GM19025 (cell line): ENCODE results near the gene SLC22A13.
"Not testable (repeated sequence)": the region's sequence is repeated elsewhere in the genome, so short reads cannot be mapped to it uniquely, and the experiment has no call there.

Experiments
- ATAC-seq: cut with Tn5 transposase; IDR thresholded peaks from one replicate; pipeline ENCODE4 v1.9.1; 2021; ENCODE audit warnings: mild to moderate bottlenecking, low read depth, moderate library complexity; ENCODE audit not compliant: unreplicated experiment

SLC22A13 gene

DNA sequence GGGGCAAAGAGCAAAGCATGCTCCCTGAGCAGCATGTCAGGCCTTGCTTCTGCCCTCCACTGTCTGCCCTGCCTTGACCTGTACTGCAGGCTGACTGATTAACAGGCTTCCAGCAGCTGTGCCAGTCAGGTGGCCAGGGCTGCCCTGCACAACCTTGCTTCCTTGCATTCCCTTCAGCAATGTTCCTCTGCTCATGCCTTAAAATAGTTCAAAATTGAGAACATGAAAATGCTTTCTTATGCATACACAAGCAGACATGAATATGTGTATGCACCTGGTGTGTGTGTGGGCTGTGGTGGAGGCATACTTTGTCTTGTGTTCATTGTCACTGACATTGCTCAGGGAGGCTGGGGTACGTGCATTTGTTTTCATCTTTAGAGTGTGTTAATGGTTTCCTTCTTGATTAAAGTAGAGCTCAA lies 1.2 kb upstream of the SLC22A13 start:
- ATAC-seq = no peak

GRCh38 chr3:38264779-38265178 lies 833 bp upstream of the SLC22A13 start:
- no peak for ATAC-seq

DNA sequence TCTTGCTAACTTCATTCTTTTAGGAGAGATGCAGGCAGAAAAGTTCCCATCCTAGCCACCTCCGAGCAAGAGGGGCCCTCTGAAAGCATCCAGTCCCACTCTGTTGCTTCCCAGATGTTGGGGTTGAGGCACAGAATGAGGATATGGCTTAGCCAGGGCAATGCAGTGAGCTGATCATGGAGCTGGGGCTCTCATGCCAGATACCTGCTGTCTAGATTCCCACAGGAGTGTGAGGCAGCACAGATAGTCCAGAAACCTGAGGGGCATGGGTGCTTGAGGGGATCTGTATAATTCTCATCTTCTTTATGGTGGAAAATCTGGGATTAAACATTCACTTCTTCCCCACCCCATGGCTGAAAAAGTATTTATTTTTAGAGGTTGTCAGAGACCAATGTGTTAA lies 1.2 kb downstream of the SLC22A13 start:
- no peak for ATAC-seq

- ATAC-seq = no peak
Observed at GRCh38 chr3:38267662-38268061, 2.0 kb downstream of the SLC22A13 start.

DNA sequence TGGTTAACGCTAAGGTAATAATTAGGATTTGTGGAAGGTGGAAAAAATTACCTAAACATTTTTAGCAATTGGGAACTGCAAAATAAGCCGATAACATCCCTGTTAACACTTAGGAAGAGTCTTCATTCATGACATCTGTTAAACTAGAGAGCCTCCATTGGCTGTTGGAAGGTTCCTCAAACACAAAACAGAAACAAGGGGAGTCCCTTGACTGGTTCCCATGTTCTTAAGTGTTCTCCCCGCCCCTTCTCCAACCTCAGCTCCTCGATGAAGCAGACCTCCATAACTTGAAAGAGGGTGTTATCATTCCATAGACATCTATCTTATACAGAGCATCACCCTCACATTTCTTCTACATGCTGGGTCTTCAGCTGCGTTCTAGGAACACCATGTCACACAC lies 2.5 kb downstream of the SLC22A13 start:
- ATAC-seq = no peak

GRCh38 chr3:38268522-38268921 lies 2.9 kb downstream of the SLC22A13 start:
- ATAC-seq = no peak

GRCh38 chr3:38270606-38271005 lies 5.0 kb downstream of the SLC22A13 start:
- no peak for ATAC-seq

- no peak for ATAC-seq
Observed at GRCh38 chr3:38271553-38271952, 5.9 kb downstream of the SLC22A13 start.

- no peak for ATAC-seq
Observed at GRCh38 chr3:38274864-38275649, 9.4 kb downstream of the SLC22A13 start.

DNA sequence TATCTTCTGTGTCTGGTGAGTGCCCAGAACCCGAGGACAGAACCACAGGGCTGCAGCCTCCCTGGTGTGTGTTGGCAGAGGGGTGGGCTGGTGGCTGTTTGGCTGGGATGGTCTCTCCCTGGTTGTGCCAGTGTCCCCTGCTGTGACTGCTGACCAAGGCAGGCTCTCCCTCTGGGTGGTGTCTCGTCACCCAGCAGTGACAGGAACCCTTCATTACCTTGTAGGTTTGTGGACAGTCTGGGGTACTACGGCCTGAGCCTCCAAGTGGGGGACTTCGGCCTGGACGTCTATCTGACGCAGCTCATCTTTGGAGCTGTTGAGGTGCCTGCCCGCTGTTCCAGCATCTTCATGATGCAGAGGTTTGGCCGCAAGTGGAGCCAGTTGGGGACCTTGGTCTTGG lies 10.0 kb downstream of the SLC22A13 start:
- ATAC-seq = no peak

DNA sequence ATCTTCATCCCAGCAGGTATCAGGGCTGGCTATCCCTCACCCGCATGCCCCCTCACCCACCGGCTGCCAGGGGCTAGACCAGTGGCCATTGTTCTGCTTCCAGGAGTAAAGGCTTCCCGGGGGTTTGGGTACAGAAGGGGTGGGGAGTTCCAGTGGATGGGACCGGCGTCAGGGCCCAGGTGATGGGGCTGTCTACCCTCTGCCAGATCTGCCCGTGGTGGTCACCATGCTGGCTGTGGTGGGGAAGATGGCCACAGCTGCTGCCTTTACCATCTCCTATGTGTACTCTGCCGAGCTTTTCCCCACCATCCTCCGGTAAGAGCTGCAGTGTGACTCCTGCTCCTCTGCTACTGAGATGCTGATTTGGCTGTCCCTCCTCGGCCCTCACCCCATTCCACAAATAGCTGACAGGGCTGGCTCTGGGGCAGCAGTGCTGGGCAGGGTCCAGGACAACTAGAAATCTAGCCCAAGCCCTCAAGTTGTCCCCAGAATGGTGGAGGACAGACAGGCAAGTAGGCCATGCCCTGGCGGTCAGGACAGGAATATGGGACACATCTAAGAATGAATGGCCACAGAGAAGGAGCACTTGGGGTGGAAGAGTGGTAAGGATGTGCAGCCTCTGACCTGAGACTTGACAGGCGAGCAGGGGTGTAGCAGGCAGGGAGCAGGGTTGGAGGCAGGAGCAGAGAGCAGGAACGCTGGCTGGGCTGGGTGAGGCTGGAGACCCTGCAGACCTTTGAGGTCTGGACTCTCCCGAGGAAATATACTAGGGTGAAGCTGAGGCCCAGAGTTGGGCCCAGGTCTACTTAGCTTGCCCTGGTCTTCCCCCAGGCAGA lies 10.7 kb downstream of the SLC22A13 start:
- no peak for ATAC-seq

GRCh38 chr3:38276917-38277630 lies 11.5 kb downstream of the SLC22A13 start:
- no peak for ATAC-seq

DNA sequence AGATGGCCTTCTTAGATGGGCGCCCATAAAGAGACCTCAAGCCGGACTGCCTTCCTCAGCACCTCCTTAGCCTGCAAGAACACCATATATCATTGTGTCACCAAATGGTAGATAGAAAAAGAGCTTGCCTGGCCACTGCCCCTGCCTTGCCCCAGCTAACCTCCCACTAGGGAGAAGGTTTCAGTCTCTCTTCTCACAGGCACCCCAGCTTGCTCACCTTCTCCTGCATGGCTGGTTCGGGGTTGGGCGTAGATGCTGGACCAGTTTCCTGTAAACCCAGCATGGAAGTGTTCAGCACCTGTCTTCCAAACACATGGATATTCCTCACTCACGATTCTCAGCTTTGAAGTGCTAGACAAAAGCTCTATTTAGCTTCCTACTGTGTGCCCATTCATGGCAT lies 13.2 kb downstream of the SLC22A13 start:
- no peak for ATAC-seq

GRCh38 chr3:38281895-38282686 lies 16.5 kb downstream of the SLC22A13 start, which contains the start of gene SLC22A14:
Gene SLC22A14, plus strand, starts transcription at chr3:38282294. Its CDS starts 23,733 bp downstream, at chr3:38306027.
- ATAC-seq = no peak

GRCh38 chr3:38283810-38284755 lies 18.5 kb downstream of the SLC22A13 start:
- no peak for ATAC-seq

- ATAC-seq = no peak
Observed at GRCh38 chr3:38284756-38285150, 19.1 kb downstream of the SLC22A13 start.

- not testable (repeated sequence) for ATAC-seq
Observed at GRCh38 chr3:38289286-38290217, 23.9 kb downstream of the SLC22A13 start.

- not testable (repeated sequence) for ATAC-seq
Observed at GRCh38 chr3:38297053-38297452, 31.4 kb downstream of the SLC22A13 start.
